Keratinocyte (primary cell): Measurements from ENCODE around the gene SFT2D3. TPM values are rescaled to one million over a fixed set of nuclear protein-coding genes. Genes with fewer than 3 reads are reported as not detected.

Source experiments
- DNase-seq: peaks from one replicate; pipeline ENCODE4 v3.0.0-alpha.2; 2011; ENCODE audit warnings: low read depth, missing footprints, low spot score
- FAIRE-seq: peaks from 2 replicates; lab custom pipeline; 2011; peaks lifted over from hg19 to GRCh38; lab: Jason Lieb, UNC
- H2AFZ ChIP-seq: 2 replicates; pipeline ENCODE4 v1.6.0; 2012; ENCODE audit warnings: low read length, control low read depth, inconsistent platforms; ENCODE audit not compliant: control insufficient read depth
- H3K27ac ChIP-seq: 2 replicates; pipeline ENCODE4 v1.5.1; 2011; ENCODE audit warnings: low read length; ENCODE audit not compliant: control insufficient read depth, insufficient read depth
- H3K27me3 ChIP-seq: 3 replicates; pipeline ENCODE4 v1.6.0; 2011; ENCODE audit warnings: low read length; ENCODE audit not compliant: control insufficient read depth, insufficient read depth; ENCODE audit errors: extremely low read depth
- H3K36me3 ChIP-seq, 2 experiments: 2 replicates in 1 of 2; 3 replicates in 1 of 2; pipeline ENCODE4 v1.5.1; 2011; ENCODE audit warnings: low read length in 2 of 2, mild to moderate bottlenecking in 1 of 2; ENCODE audit not compliant: control insufficient read depth in 2 of 2, insufficient read depth in 2 of 2; ENCODE audit errors: extremely low read depth in 1 of 2
- H3K4me1 ChIP-seq: 3 replicates; pipeline ENCODE4 v1.5.1; 2011; ENCODE audit warnings: low read length; ENCODE audit not compliant: control insufficient read depth, insufficient read depth; ENCODE audit errors: extremely low read depth
- H3K4me2 ChIP-seq: 3 replicates; pipeline ENCODE4 v1.6.0; 2011; ENCODE audit warnings: low read depth, low read length; ENCODE audit not compliant: control insufficient read depth, insufficient read depth; ENCODE audit errors: extremely low read depth
- H3K4me3 ChIP-seq, 3 experiments: fragments of 200-600 bp in 1 of 3; sonication (generic) in 1 of 3; 2 replicates in 2 of 3; 3 replicates in 1 of 3; pipeline ENCODE4 v1.5.1; 2011 to 2016; ENCODE audit warnings: low read length in 3 of 3, mild to moderate bottlenecking in 3 of 3, control low read depth in 2 of 3, inconsistent platforms in 1 of 3, low read depth in 1 of 3, mixed read lengths in 1 of 3, mixed run types in 1 of 3, moderate library complexity in 1 of 3; ENCODE audit not compliant: control insufficient read depth in 2 of 3, insufficient read depth in 2 of 3; ENCODE audit errors: extremely low read depth in 1 of 3
- H3K79me2 ChIP-seq: 2 replicates; pipeline ENCODE4 v1.6.0; 2012; ENCODE audit warnings: low read length; ENCODE audit not compliant: control insufficient read depth, insufficient read depth
- H3K9ac ChIP-seq: 3 replicates; pipeline ENCODE4 v1.6.0; 2011; ENCODE audit warnings: low read length; ENCODE audit not compliant: control insufficient read depth, insufficient read depth; ENCODE audit errors: extremely low read depth
- H3K9me1 ChIP-seq: 3 replicates; pipeline ENCODE4 v1.6.0; 2011; ENCODE audit warnings: low read length; ENCODE audit not compliant: control insufficient read depth, insufficient read depth; ENCODE audit errors: extremely low read depth
- H3K9me3 ChIP-seq: 2 replicates; pipeline ENCODE4 v1.5.1; 2012; ENCODE audit warnings: low read depth, low read length; ENCODE audit not compliant: control insufficient read depth
- H4K20me1 ChIP-seq: 3 replicates; pipeline ENCODE4 v1.6.0; 2011; ENCODE audit warnings: low read length; ENCODE audit not compliant: control insufficient read depth, insufficient read depth; ENCODE audit errors: extremely low read depth
- CTCF ChIP-seq, 3 experiments: IDR thresholded peaks in 1 of 3; conservative IDR thresholded peaks in 1 of 3; optimal IDR thresholded peaks in 1 of 3; 2 replicates in 2 of 3; 3 replicates in 1 of 3; pipeline versions ENCODE3 to v1.5.1; 2011; ENCODE audit warnings: low read length in 3 of 3, mild to moderate bottlenecking in 3 of 3, moderate library complexity in 2 of 3, control low read depth in 1 of 3, inconsistent platforms in 1 of 3; ENCODE audit not compliant: insufficient read depth in 2 of 3; ENCODE audit errors: extremely low read depth in 1 of 3
- EZH2 ChIP-seq: IDR thresholded peaks from one replicate; pipeline ENCODE4 v1.6.1; 2012; ENCODE audit warnings: inconsistent platforms, mild to moderate bottlenecking, low read length, moderate library complexity
- dilution Hi-C: fragments of 300-500 bp; cut with MboI; formaldehyde crosslinking; loops from one replicate; pipeline ENCODE4 v1.7.0; 2020; ENCODE audit warnings: low sequenced_read_pairs; ENCODE audit not compliant: extremely low pct_ligation_motif_present
- polyA plus RNA-seq, 5 experiments: library from polyadenylated mRNA; depleted of rRNA in 3 of 5; stranded (reverse) in 3 of 5; stranded (forward) in 1 of 5; unstranded in 1 of 5; fragments of >200 nt; gene quantifications; 1 replicate in 1 of 5; 2 replicates in 3 of 5; 3 replicates in 1 of 5; pipeline versions ENCODE4 v1.2.1 to v1.2.3, GENCODE V29; 2011 to 2012; ENCODE audit warnings: missing spikeins in 2 of 5, low read depth in 1 of 5, low replicate concordance in 1 of 5

SFT2D3 gene
- polyA plus RNA-seq, 1 donor (not counting 4 experiments of a cell fraction or from before 2014, with no cell fraction given), result 2.4 TPM

DNA sequence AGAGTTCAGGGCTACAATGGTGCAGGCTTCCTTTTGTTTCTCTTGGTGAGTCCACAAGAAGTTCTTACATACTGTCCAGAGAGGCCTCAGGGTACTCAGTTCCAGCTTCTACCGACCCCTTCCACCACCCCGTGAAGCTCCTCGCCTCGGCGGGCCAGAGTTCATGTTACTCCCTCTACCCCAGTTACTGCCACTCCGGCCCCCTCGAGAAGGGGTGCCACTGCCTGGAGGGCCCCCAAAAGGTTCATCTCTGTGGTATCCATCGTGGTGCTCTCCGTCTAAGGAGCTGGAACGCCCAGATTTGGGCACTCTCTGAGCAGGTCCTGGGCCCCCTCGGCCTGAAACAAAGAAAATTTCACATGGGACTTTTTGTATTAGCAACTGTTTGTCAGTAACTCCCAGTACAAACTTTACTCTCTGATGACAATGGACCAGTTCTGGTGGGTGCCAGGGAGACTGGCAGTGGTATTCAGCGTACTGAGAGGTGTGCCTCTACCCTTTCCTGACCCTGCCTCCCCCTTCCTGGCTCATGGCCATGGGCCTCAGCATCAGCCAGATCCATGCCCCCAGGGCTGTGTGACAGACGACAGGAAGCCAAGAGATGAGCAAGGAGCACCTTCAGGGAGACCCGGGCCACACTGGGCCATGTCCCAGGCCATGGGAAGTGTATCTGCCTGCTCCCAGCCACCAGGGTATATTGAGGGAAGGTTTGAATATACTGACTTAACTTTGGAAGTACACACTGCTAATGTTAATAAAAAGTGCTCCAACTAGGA is 5.1 kb downstream of the SFT2D3 start:
- Histone ChIP-seq H3K4me2 (no peak overlapping the region), H3K9ac (no peak overlapping the region), H3K4me1 (peaks cover 23% of the 10 kb centered on the region), H3K9me1 (no peaks in the 10 kb centered on the region), H3K27ac (no peak overlapping the region), H3K79me2 (peaks cover 12% of the 10 kb centered on the region), H3K9me3 (no peaks in the 10 kb centered on the region), H3K4me3 (no peak overlapping the region), H3K36me3 (peaks cover 20 to 23% of the 10 kb centered on the region in 2 experiments), H4K20me1 (no peaks in the 10 kb centered on the region), H2AFZ (no peak overlapping the region), H3K27me3 (no peaks in the 10 kb centered on the region)
- no peak for TF ChIP-seq EZH2
- FAIRE-seq, result no peak
- no peak for DNase-seq
- dilution Hi-C loops, result no loop called here

DNA sequence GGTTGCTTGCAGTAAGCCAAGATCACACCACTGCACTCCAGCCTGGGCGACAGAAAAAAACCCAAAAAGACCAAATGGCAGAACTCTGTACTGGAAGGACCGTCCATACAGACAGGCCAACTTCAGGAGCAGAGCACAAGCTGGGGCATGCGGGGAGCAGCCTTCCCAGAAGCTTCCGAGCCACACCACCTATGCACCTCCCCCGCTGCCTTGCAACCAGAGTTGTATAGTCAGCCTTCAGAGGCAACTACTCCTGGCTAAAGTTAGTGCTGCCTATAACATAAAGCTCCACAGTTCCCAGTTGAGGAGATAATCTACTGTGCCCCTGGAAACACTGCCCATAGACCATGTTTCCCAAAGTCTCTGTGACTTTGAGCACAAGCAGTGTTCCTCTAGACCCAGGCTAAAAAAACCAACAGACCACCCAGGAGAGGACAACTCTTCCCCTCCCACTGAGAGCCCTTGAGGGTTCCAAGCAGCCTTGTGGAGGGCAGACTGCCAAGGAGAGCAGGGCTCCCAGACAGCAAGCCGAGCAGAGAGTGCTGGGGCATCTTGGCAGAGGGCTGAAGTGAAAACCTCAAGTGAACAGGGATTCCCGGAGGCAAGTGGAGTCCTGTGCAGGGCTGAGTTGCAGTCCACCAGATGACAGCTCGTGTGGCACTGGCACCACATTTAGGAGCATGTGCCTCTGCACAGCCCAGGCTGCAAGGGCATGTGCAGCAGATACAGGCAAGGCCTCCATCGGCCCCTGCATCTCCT is 6.8 kb downstream of the SFT2D3 start:
- H3K9me3 ChIP-seq, result no peaks in the 10 kb centered on the region
- H3K4me2 ChIP-seq, result no peak overlapping the region
- dilution Hi-C loops, result no loop called here
- H3K27ac ChIP-seq, result no peak overlapping the region
- H3K9me1 ChIP-seq, result no peaks in the 10 kb centered on the region
- H3K79me2 ChIP-seq, result peaks cover 4% of the 10 kb centered on the region
- H4K20me1 ChIP-seq, result no peaks in the 10 kb centered on the region
- H2AFZ ChIP-seq, result no peak overlapping the region
- peaks cover 20 to 23% of the 10 kb centered on the region in 2 experiments for H3K36me3 ChIP-seq
- TF ChIP-seq EZH2 (no peak), CTCF (optimal IDR thresholded peaks at IDR 0.05 in 1 of 3, IDR thresholded peaks at IDR 0.05 in 1 of 3, conservative IDR thresholded peaks at IDR 0.05 in 1 of 3; ENCODE audit: extremely low read depth in 1 of 3, insufficient read depth in 2 of 3, low read length in 3 of 3) (no peak)
- no peak overlapping the region for H3K4me3 ChIP-seq
- no peak overlapping the region for H3K9ac ChIP-seq
- peaks cover 14% of the 10 kb centered on the region for H3K4me1 ChIP-seq
- no peak for DNase-seq
- peak; percentile 13 for FAIRE-seq
- no peaks in the 10 kb centered on the region for H3K27me3 ChIP-seq
